Fibroblast of pulmonary artery (primary cell): ENCODE results near the gene LRRC58.
A peak's percentile ranks its signal among the peaks of the same experiment; 100 is the strongest.
"Not testable (repeated sequence)": the region's sequence is repeated elsewhere in the genome, so short reads cannot be mapped to it uniquely, and the experiment has no call there.

ENCODE experiments used
- DNase-seq: peaks from one replicate; pipeline ENCODE4 v3.0.0-alpha.2; 2010; ENCODE audit warnings: low read depth
- H3K4me3 ChIP-seq: replicated peaks from 2 replicates; pipeline ENCODE4 v1.5.1; 2011; ENCODE audit warnings: low read depth, mild to moderate bottlenecking, control low read depth, low read length, moderate library complexity
- CTCF ChIP-seq: IDR thresholded peaks from 2 replicates; pipeline ENCODE4 v1.5.1; 2011; ENCODE audit warnings: mild to moderate bottlenecking, control low read depth, low read length, inconsistent platforms; ENCODE audit errors: missing control alignments

The LRRC58 gene

GRCh38 chr3:120381503-120381902, 32.3 kb upstream of the LRRC58 start:
- no peak for TF ChIP-seq CTCF
- DNase-seq, result no peak
- no peak overlapping the region for H3K4me3 ChIP-seq

GRCh38 chr3:120377948-120378347, 28.8 kb upstream of the LRRC58 start:
- not testable (repeated sequence) for DNase-seq, H3K4me3 ChIP-seq

GRCh38 chr3:120370463-120370862, 21.3 kb upstream of the LRRC58 start:
- TF ChIP-seq CTCF, result no peak
- H3K4me3 ChIP-seq, result no peak overlapping the region
- no peak for DNase-seq

- no peak for DNase-seq
- H3K4me3 ChIP-seq, result no peak overlapping the region
- no peak for TF ChIP-seq CTCF
Measured at GRCh38 chr3:120369037-120369467, 19.9 kb upstream of the LRRC58 start.

- no peak for DNase-seq
- TF ChIP-seq CTCF, result no peak
Measured at GRCh38 chr3:120368172-120368571, 19.0 kb upstream of the LRRC58 start.

GRCh38 chr3:120364821-120365220, 15.7 kb upstream of the LRRC58 start:
- peak; percentile 20 for DNase-seq
- H3K4me3 ChIP-seq, result no peak overlapping the region
- TF ChIP-seq CTCF, result no peak

More at GRCh38 chr3:120368172-120368571, 19.0 kb upstream of the LRRC58 start:
- H3K4me3 ChIP-seq, result no peak overlapping the region

- TF ChIP-seq CTCF, result no peak
- no peak overlapping the region for H3K4me3 ChIP-seq
- no peak for DNase-seq
Measured at GRCh38 chr3:120364101-120364500, 14.9 kb upstream of the LRRC58 start.
